ENCODE results near the gene KCNIP1. TPM values are rescaled to one million over a fixed set of nuclear protein-coding genes. Genes with fewer than 3 reads are reported as not detected.

Gene KCNIP1
- polyA plus RNA-seq, 1 of the 3 experiments (the other 2 are of a cell fraction), result 1.3 TPM

DNA sequence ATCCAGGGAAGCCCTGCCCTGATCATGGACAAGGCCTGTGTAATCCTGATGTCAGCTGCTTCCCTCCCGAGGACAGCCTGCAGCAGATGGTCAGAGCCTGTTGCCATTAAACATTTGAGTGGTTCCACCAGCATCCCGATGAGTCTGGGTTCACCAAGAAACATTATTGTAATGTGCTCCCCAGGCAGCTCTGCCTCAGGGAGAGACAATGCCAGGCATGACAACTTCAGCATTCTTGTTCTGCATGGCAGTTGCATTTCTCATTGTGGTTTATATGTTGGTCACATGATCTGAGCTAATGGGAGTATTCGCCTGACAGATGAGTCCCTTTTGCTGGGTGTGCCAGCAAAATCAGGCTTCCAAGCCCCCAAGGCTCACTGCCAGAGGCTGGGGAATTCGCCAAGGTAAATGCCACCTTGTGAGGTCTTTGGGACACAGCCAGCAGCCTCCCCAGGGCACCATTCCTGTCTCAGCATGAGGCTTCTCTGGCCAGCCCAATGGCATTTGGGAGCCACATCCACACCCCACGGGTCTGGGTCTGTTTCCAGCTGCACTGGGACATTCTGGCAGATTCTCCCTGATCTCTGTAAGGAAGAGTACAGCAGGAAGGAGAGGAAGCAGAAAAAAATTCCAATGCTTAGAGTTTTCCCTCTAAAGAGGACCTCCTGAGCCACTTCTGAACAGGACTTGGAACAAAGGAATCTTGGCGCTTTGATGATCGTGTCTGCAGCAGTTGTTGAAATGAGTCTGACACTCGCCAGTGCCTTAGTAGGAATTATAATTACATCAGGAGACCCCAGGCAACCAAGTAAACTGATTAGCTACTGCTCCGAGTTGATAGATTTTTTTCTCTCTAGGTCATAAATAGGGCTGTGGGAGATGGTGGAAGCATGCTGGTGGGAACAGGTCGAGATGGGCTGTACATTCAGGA lies 18.7 kb downstream of the KCNIP1 start:
- Histone ChIP-seq H2AFZ (ENCODE audit: low read depth) (no peak overlapping the region), H3K4me3 (ENCODE audit: low read depth in 2 of 2, low read length in 1 of 2) (no peak overlapping the region), H3K27ac (ENCODE audit: low read depth in 2 of 2, low read length in 1 of 2) (peak overlapping the region; percentile 48 to 51; a peak in 3 of 4 replicates), H3K9me2 (no peaks in the 10 kb centered on the region), H3K9ac (no peak overlapping the region), H4K20me1 (ENCODE audit: insufficient read depth) (no peaks in the 10 kb centered on the region), H3K36me3 (replicated peaks in 1 of 2; ENCODE audit: control insufficient read depth in 1 of 2, insufficient read depth in 2 of 2, low read length in 1 of 2) (no peaks in the 10 kb centered on the region), H3K9me3 (no peaks in the 10 kb centered on the region), H3K79me2 (ENCODE audit: insufficient read depth) (no peaks in the 10 kb centered on the region), H3K4me2 (0 out of 2 replicates have a peak overlapping the region, but pooled peaks have one; percentile 22), H3K4me1 (ENCODE audit: control insufficient read depth in 1 of 2, insufficient read depth in 2 of 2, low read depth in 1 of 2, low read length in 1 of 2) (peaks cover 0 to 22% of the 10 kb centered on the region in 2 experiments; a peak in 2 of 4 replicates), H3F3A (replicated peaks; ENCODE audit: insufficient read depth) (no peaks in the 10 kb centered on the region), H3K27me3 (ENCODE audit: insufficient read depth) (no peaks in the 10 kb centered on the region)
- WGBS (ENCODE audit: low lambda C conversion rate), result 22% methylated on average over 8 of the region's 10 CpGs
- DNase-seq, result no peak
- ChIA-PET POLR2A (interaction anchor here (1.0 kb wide), 1 partner anchor 138 kb away, joined by 3 read pairs; no protein-coding TSS in a partner anchor), CTCF (interaction anchor here (1.0 to 1.4 kb wide), 5 partner anchors 12 to 116 kb away, joined by 3 to 5 read pairs (median 3); no protein-coding TSS in a partner anchor)
- TF ChIP-seq, protein P1, sequence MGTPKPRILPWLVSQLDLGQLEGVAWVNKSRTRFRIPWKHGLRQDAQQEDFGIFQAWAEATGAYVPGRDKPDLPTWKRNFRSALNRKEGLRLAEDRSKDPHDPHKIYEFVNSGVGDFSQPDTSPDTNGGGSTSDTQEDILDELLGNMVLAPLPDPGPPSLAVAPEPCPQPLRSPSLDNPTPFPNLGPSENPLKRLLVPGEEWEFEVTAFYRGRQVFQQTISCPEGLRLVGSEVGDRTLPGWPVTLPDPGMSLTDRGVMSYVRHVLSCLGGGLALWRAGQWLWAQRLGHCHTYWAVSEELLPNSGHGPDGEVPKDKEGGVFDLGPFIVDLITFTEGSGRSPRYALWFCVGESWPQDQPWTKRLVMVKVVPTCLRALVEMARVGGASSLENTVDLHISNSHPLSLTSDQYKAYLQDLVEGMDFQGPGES (IDR thresholded peaks at IDR 0.05; ENCODE audit: low read depth, low read length), result no peak
- TF ChIP-seq FOSL2 (IDR thresholded peaks at IDR 0.05; ENCODE audit: borderline replicate concordance, low read depth), result peak; percentile 44; the same call in 1 of the 2 replicates
- no peak for TF ChIP-seq RAD21 (IDR thresholded peaks at IDR 0.05; ENCODE audit: low read length)
- TF ChIP-seq SMC3 (IDR thresholded peaks at IDR 0.05; ENCODE audit: low read depth, low read length), result no peak
- no peak for TF ChIP-seq NRF1 (IDR thresholded peaks at IDR 0.05; ENCODE audit: low read depth, low read length)
- TF ChIP-seq CHD2 (IDR thresholded peaks at IDR 0.05; ENCODE audit: low read length, partially characterized antibody), result no peak
- TF ChIP-seq, protein P2, sequence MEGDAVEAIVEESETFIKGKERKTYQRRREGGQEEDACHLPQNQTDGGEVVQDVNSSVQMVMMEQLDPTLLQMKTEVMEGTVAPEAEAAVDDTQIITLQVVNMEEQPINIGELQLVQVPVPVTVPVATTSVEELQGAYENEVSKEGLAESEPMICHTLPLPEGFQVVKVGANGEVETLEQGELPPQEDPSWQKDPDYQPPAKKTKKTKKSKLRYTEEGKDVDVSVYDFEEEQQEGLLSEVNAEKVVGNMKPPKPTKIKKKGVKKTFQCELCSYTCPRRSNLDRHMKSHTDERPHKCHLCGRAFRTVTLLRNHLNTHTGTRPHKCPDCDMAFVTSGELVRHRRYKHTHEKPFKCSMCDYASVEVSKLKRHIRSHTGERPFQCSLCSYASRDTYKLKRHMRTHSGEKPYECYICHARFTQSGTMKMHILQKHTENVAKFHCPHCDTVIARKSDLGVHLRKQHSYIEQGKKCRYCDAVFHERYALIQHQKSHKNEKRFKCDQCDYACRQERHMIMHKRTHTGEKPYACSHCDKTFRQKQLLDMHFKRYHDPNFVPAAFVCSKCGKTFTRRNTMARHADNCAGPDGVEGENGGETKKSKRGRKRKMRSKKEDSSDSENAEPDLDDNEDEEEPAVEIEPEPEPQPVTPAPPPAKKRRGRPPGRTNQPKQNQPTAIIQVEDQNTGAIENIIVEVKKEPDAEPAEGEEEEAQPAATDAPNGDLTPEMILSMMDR (IDR thresholded peaks at IDR 0.05), result no peak
- TF ChIP-seq, protein P3, sequence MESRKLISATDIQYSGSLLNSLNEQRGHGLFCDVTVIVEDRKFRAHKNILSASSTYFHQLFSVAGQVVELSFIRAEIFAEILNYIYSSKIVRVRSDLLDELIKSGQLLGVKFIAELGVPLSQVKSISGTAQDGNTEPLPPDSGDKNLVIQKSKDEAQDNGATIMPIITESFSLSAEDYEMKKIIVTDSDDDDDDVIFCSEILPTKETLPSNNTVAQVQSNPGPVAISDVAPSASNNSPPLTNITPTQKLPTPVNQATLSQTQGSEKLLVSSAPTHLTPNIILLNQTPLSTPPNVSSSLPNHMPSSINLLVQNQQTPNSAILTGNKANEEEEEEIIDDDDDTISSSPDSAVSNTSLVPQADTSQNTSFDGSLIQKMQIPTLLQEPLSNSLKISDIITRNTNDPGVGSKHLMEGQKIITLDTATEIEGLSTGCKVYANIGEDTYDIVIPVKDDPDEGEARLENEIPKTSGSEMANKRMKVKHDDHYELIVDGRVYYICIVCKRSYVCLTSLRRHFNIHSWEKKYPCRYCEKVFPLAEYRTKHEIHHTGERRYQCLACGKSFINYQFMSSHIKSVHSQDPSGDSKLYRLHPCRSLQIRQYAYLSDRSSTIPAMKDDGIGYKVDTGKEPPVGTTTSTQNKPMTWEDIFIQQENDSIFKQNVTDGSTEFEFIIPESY (IDR thresholded peaks at IDR 0.05; ENCODE audit: borderline replicate concordance, low read depth), result no peak
- TF ChIP-seq FOXJ3 (CRISPR knock-in tag; IDR thresholded peaks at IDR 0.05), result no peak
- TF ChIP-seq MEF2A (IDR thresholded peaks at IDR 0.05; ENCODE audit: borderline replicate concordance, low read depth), result no peak
- TF ChIP-seq RXRA (IDR thresholded peaks at IDR 0.05; ENCODE audit: borderline replicate concordance, low read depth), result no peak
- peak; percentile 45; the same call in 1 of the 2 replicates for TF ChIP-seq TCF12 (IDR thresholded peaks at IDR 0.05)
- no peak for TF ChIP-seq JUND (IDR thresholded peaks at IDR 0.05)
- TF ChIP-seq GATA2 (CRISPR knock-in tag; IDR thresholded peaks at IDR 0.05), result 0 out of 2 replicates have a peak, but pooled peaks have one; percentile 25
- TF ChIP-seq YY1 (IDR thresholded peaks at IDR 0.05; ENCODE audit: low read depth), result no peak
- TF ChIP-seq, protein P4, sequence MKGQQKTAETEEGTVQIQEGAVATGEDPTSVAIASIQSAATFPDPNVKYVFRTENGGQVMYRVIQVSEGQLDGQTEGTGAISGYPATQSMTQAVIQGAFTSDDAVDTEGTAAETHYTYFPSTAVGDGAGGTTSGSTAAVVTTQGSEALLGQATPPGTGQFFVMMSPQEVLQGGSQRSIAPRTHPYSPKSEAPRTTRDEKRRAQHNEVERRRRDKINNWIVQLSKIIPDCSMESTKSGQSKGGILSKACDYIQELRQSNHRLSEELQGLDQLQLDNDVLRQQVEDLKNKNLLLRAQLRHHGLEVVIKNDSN (IDR thresholded peaks at IDR 0.05; ENCODE audit: borderline replicate concordance, low read depth), result peak; percentile 84
- TF ChIP-seq, protein P5, sequence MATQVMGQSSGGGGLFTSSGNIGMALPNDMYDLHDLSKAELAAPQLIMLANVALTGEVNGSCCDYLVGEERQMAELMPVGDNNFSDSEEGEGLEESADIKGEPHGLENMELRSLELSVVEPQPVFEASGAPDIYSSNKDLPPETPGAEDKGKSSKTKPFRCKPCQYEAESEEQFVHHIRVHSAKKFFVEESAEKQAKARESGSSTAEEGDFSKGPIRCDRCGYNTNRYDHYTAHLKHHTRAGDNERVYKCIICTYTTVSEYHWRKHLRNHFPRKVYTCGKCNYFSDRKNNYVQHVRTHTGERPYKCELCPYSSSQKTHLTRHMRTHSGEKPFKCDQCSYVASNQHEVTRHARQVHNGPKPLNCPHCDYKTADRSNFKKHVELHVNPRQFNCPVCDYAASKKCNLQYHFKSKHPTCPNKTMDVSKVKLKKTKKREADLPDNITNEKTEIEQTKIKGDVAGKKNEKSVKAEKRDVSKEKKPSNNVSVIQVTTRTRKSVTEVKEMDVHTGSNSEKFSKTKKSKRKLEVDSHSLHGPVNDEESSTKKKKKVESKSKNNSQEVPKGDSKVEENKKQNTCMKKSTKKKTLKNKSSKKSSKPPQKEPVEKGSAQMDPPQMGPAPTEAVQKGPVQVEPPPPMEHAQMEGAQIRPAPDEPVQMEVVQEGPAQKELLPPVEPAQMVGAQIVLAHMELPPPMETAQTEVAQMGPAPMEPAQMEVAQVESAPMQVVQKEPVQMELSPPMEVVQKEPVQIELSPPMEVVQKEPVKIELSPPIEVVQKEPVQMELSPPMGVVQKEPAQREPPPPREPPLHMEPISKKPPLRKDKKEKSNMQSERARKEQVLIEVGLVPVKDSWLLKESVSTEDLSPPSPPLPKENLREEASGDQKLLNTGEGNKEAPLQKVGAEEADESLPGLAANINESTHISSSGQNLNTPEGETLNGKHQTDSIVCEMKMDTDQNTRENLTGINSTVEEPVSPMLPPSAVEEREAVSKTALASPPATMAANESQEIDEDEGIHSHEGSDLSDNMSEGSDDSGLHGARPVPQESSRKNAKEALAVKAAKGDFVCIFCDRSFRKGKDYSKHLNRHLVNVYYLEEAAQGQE (IDR thresholded peaks at IDR 0.05; ENCODE audit: low read depth, low read length), result 0 out of 2 replicates have a peak, but pooled peaks have one; percentile 7
- peak; percentile 21 to 61; a peak in 1 of 4 replicates for TF ChIP-seq EP300 (IDR thresholded peaks at IDR 0.05; ENCODE audit: borderline replicate concordance in 1 of 2, low read depth in 1 of 2, low read length in 1 of 2)
- TF ChIP-seq TAF1 (IDR thresholded peaks at IDR 0.05; ENCODE audit: borderline replicate concordance, low read depth, low read length), result no peak
- TF ChIP-seq GABPA (IDR thresholded peaks at IDR 0.05; ENCODE audit: low read depth), result no peak
- TF ChIP-seq POLR2AphosphoS5 (IDR thresholded peaks at IDR 0.05; ENCODE audit: low read depth, low read length), result peak; percentile 40; the same call in 1 of the 2 replicates
- no peak for TF ChIP-seq EZH2phosphoT487 (IDR thresholded peaks at IDR 0.05; ENCODE audit: borderline replicate concordance, low read depth)

Measured in SK-N-SH (cell line).